ENCODE data around the gene PAK3.

PAK3 gene

GRCh38 chrX:111083081-111083480, 12.9 kb upstream of the PAK3 start:
- Histone ChIP-seq H3K27ac (ENCODE audit: low read length) (no peak overlapping the region), H4K20me1 (ENCODE audit: insufficient read depth, low read length) (no peaks in the 10 kb centered on the region), H3K79me2 (ENCODE audit: low read length) (no peaks in the 10 kb centered on the region), H3K9ac (ENCODE audit: low read length) (no peak overlapping the region), H3K4me2 (ENCODE audit: low read length) (no peak overlapping the region; the same call in 1 of the 2 replicates), H3K36me3 (replicated peaks; ENCODE audit: low read depth, low read length) (no peaks in the 10 kb centered on the region), H3K4me1 (ENCODE audit: low read length) (peaks cover 11% of the 10 kb centered on the region), H3K27me3 (ENCODE audit: low read depth, low read length) (no peaks in the 10 kb centered on the region), H2AFZ (ENCODE audit: low read depth, low read length) (no peak overlapping the region), H3K9me3 (ENCODE audit: insufficient read depth, low read length) (no peaks in the 10 kb centered on the region), H3K4me3 (ENCODE audit: low read length) (no peak overlapping the region)
- no peak for TF ChIP-seq EZH2phosphoT487 (IDR thresholded peaks at IDR 0.05; ENCODE audit: low read depth)

GRCh38 chrX:111086591-111087006, 9.4 kb upstream of the PAK3 start:
- Histone ChIP-seq H3K9me3 (ENCODE audit: insufficient read depth, low read length) (no peaks in the 10 kb centered on the region), H3K9ac (ENCODE audit: low read length) (no peak overlapping the region), H3K27ac (ENCODE audit: low read length) (no peak overlapping the region), H3K4me2 (ENCODE audit: low read length) (no peak overlapping the region), H3K79me2 (ENCODE audit: low read length) (no peaks in the 10 kb centered on the region), H2AFZ (ENCODE audit: low read depth, low read length) (no peak overlapping the region), H3K36me3 (replicated peaks; ENCODE audit: low read depth, low read length) (no peaks in the 10 kb centered on the region), H4K20me1 (ENCODE audit: insufficient read depth, low read length) (no peaks in the 10 kb centered on the region), H3K4me3 (ENCODE audit: low read length) (no peak overlapping the region), H3K27me3 (ENCODE audit: low read depth, low read length) (no peaks in the 10 kb centered on the region), H3K4me1 (ENCODE audit: low read length) (peaks cover 11% of the 10 kb centered on the region)
- no peak for TF ChIP-seq CTCF (IDR thresholded peaks at IDR 0.05; ENCODE audit: low read depth, low read length)
- no peak for TF ChIP-seq EZH2phosphoT487 (IDR thresholded peaks at IDR 0.05; ENCODE audit: low read depth)

- Histone ChIP-seq H3K9ac (ENCODE audit: low read length) (no peak overlapping the region), H4K20me1 (ENCODE audit: insufficient read depth, low read length) (no peaks in the 10 kb centered on the region), H2AFZ (ENCODE audit: low read depth, low read length) (no peak overlapping the region), H3K79me2 (ENCODE audit: low read length) (no peaks in the 10 kb centered on the region), H3K4me1 (ENCODE audit: low read length) (peaks cover 4% of the 10 kb centered on the region), H3K4me2 (ENCODE audit: low read length) (no peak overlapping the region), H3K36me3 (replicated peaks; ENCODE audit: low read depth, low read length) (no peaks in the 10 kb centered on the region), H3K27me3 (ENCODE audit: low read depth, low read length) (peaks cover 4% of the 10 kb centered on the region; the same call in 1 of the 2 replicates), H3K27ac (ENCODE audit: low read length) (no peak overlapping the region), H3K4me3 (ENCODE audit: low read length) (no peak overlapping the region), H3K9me3 (ENCODE audit: insufficient read depth, low read length) (no peaks in the 10 kb centered on the region)
- TF ChIP-seq CTCF (IDR thresholded peaks at IDR 0.05; ENCODE audit: low read depth, low read length) (no peak), EZH2phosphoT487 (IDR thresholded peaks at IDR 0.05; ENCODE audit: low read depth) (no peak)
These were observed 7.4 kb upstream of the PAK3 start for GRCh38 chrX:111088628-111089027.

GRCh38 chrX:111090458-111090857, 5.5 kb upstream of the PAK3 start:
- H3K27ac ChIP-seq (ENCODE audit: low read length), result no peak overlapping the region
- H3K36me3 ChIP-seq (replicated peaks; ENCODE audit: low read depth, low read length), result no peaks in the 10 kb centered on the region
- TF ChIP-seq EZH2phosphoT487 (IDR thresholded peaks at IDR 0.05; ENCODE audit: low read depth), result no peak
- TF ChIP-seq CTCF (IDR thresholded peaks at IDR 0.05; ENCODE audit: low read depth, low read length), result no peak
- H4K20me1 ChIP-seq (ENCODE audit: insufficient read depth, low read length), result no peaks in the 10 kb centered on the region
- no peak overlapping the region for H3K4me3 ChIP-seq (ENCODE audit: low read length)
- H3K27me3 ChIP-seq (ENCODE audit: low read depth, low read length), result peaks cover 4% of the 10 kb centered on the region
- H2AFZ ChIP-seq (ENCODE audit: low read depth, low read length), result no peak overlapping the region
- H3K4me1 ChIP-seq (ENCODE audit: low read length), result peaks cover 4% of the 10 kb centered on the region; the same call in 1 of the 2 replicates
- H3K4me2 ChIP-seq (ENCODE audit: low read length), result no peak overlapping the region
- no peaks in the 10 kb centered on the region for H3K9me3 ChIP-seq (ENCODE audit: insufficient read depth, low read length)
- H3K9ac ChIP-seq (ENCODE audit: low read length), result no peak overlapping the region
- H3K79me2 ChIP-seq (ENCODE audit: low read length), result no peaks in the 10 kb centered on the region

Measured in OCI-LY3 (cell line).